ENCODE measurements around the gene DHRS9.

DNA sequence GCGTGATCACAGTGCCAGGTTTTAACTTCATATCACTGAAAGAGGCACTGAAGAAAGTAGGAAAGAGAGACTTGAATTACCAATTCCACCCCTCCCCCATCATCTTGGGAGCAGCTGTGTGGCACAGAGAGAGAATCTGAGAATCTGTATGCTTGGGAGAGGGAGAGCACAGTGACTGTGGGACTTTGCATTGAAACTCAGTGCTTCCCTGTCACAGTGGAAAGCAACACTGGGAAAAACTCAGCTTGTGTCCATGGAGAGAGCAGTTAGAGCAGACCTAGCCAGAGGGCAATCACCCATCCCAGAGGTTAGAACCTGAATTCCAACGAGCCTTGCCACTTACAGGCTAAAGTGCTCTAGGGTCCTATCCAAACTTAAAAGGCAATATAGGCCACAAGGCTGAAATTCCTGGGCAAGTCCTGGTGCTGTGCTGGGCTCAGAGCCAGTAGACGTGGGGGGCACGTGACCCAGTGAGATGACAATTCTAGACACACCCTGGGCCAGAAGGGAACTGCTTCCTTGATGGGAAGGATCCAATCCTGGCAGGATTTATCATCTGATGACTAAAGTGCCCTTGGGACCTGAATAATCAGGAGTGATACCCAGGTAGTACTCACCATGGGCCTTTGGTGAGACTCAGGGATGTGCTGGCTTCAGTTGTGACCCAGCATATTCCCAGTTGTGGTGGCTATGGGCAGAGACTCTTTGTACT, 22.8 kb upstream of the DHRS9 start:
- TF ChIP-seq, protein P1, sequence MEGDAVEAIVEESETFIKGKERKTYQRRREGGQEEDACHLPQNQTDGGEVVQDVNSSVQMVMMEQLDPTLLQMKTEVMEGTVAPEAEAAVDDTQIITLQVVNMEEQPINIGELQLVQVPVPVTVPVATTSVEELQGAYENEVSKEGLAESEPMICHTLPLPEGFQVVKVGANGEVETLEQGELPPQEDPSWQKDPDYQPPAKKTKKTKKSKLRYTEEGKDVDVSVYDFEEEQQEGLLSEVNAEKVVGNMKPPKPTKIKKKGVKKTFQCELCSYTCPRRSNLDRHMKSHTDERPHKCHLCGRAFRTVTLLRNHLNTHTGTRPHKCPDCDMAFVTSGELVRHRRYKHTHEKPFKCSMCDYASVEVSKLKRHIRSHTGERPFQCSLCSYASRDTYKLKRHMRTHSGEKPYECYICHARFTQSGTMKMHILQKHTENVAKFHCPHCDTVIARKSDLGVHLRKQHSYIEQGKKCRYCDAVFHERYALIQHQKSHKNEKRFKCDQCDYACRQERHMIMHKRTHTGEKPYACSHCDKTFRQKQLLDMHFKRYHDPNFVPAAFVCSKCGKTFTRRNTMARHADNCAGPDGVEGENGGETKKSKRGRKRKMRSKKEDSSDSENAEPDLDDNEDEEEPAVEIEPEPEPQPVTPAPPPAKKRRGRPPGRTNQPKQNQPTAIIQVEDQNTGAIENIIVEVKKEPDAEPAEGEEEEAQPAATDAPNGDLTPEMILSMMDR (conservative IDR thresholded peaks at IDR 0.05 in 1 of 2, IDR thresholded peaks at IDR 0.05 in 1 of 2; ENCODE audit: extremely low read depth in 1 of 2, insufficient read depth in 1 of 2, low read depth in 1 of 2, low read length in 2 of 2) = no peak
- no peak for TF ChIP-seq EZH2 (IDR thresholded peaks at IDR 0.05; ENCODE audit: borderline replicate concordance, low read length)
